Stimulated activated CD8-positive, alpha-beta memory T cell treated with anti-CD3 and anti-CD28 coated beads, Interleukin-4, amount 100 ng/mL, for 1 hour (primary cell): Measurements from ENCODE around the gene SERPIND1.
"Not testable (repeated sequence)": the region's sequence is repeated elsewhere in the genome, so short reads cannot be mapped to it uniquely, and the experiment has no call there.

Experiments used
- DNase-seq, 2 donors: peaks; one replicate each; pipeline ENCODE4 v3.0.0-alpha.2; 2020; ENCODE audit warnings: low read depth in 2 of 2, low spot score in 1 of 2

The SERPIND1 gene, protein sequence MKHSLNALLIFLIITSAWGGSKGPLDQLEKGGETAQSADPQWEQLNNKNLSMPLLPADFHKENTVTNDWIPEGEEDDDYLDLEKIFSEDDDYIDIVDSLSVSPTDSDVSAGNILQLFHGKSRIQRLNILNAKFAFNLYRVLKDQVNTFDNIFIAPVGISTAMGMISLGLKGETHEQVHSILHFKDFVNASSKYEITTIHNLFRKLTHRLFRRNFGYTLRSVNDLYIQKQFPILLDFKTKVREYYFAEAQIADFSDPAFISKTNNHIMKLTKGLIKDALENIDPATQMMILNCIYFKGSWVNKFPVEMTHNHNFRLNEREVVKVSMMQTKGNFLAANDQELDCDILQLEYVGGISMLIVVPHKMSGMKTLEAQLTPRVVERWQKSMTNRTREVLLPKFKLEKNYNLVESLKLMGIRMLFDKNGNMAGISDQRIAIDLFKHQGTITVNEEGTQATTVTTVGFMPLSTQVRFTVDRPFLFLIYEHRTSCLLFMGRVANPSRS

DNA sequence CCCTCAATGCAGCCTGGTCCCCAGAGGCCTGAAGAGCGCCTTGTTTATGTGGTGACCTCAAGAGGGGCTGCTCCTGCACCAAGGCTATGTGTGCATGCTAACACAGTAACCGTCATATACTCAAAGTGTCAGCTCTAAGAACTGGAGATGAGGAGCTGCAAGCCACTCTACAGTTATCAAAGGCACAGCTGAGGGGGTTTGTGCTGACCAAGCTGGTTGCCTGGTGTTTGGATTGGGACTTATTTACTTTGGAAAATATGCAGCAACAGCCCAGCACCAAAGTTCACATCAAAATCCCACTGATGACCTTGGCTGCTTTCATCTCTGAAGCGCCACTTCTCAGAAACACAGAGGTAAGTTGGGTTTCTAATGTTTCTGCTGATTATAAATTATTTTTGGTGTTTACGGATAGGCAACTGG lies at the start of gene SERPIND1:
TSS of gene SERPIND1 (plus strand) at position 321 of the 420 bp plus-strand sequence. CDS start 5,200 bp downstream, outside the sequence.
- DNase-seq = no peak

DNA sequence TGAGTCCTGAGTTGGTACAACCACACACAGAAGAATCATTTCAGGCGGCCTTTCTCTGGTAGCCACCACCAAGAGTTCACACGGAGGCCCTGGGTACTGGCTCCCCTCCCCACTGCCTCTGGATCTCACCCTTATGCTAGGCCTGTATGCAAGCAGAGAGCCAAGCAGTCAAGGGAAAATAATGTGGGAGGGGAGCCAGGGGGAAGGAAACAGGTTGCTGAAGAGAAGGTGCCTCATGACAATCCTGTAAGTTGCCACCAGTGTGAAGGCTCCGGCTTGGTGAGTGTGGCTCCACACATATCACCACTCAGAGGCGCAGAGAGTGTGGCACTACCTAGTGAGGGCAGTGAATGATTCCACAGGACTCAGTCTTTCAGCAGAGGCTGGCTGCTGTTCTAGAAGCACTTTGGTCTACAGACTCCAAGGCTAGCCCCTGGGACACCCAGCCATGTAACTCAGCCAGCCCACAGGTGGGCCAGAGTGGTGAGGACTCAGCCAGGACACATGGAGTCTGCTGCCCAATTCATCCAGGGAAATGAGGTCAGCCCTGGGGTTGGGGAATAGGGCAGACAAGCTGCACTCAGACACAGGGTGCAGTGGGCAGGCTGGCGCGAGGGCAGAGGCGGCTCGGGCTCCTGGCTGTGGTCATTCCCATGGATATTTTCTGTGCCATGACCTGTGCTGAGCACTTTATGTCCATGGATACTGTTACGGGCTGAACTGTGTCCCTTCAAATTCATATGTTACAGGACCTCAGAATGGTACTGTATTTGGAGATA lies 49.0 kb upstream of the SERPIND1 start:
- DNase-seq = no peak

DNA sequence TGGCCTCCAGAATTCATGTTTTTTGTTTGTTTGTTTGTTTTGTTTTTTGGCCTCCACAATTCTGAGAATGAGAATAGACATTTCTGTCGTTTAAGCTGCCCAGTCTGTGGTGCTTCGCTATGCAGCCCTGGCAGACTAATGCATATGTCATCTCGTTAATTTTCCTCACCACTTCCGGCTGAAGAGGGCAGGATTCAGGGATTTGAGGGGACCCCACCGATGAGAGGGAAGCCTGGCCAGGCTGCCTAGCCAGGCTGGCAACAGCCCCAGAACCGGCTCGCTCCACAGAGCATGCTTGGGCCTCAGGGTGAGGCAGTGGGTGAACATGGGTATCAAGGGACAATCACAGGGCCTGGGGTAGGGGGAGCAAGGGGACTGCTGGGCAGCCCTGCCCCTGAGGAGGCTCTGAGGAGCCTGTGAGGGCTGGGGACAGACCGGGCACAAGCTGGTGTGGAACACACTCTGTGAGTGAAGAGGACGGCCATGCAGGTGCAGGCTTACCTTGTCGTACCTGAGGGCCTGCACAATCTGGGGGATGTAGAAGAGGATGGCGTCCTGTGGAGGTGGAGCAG lies 47.8 kb upstream of the SERPIND1 start:
- no peak for DNase-seq

DNA sequence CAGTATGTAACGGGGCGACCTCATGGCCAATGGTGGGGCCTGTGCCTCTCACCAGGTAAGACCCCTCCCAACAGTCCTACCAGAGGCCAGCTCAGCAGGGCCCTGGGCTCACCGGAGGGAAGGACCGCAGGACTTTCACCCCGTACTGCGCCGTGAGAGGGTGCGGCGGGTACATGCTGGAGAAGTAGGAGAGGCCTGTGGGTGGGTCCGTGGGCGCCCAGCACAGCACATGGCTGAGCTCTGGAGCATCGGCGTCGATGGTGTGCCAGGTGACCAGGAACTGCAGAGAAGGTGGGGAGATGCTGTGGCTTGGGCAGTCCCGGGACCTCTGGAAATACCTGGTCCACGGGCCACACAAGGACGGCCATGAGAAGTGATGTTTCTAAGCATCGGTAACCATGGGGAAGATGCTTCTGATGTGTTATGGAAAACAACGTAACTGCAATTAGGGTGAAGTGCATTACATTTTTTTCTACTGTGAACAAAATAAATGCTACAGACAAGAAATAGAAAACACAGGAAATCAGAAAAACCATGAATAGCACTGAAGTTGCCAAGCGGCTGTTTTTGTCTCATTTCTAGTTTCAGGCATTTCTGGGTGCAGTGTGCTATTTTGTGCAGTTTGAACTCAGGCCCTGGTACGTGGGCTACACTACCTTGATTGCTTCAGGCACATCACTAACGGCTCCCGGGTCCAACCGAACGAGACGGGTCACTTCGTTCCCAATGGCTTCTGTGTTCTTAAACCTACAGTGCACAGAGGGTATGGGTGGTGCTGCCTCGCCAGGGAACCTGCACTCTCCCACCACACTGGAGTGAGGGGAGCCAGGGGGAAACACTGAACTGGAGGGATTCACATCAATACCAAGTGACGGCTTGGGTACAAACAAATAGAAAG lies 46.5 kb upstream of the SERPIND1 start:
- no peak for DNase-seq

DNA sequence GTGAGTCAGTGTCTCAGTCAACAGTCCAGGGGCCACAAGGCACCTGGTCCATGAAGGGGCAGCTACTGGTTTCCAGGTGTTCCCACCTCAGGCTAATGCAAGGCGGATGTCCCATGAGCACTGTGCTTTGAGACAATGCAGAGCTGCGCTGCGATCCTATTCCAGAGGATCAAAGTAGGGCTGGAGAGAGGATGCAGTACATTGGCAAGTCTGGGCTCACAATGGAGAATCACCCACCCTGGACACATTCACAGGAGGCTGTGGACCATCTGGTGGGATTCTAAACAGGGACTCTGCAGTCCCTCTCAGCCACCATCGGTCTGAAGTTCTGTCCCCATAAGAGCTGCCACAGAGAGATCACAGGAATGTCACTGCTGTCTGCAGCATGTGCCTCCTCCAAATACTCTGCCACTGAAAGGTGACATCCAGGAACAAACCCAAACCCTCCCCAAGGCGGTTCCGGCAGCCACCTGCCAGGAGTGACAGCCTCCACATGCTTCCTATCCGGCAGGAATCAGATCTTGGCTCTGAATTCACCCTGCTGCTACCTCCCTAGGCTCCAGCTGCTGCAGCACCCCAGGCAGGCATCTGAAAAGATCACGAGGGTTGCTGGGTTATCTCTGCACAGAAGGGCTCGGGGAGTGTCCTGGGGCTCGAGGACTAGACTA lies 45.3 kb upstream of the SERPIND1 start:
- no peak for DNase-seq

DNA sequence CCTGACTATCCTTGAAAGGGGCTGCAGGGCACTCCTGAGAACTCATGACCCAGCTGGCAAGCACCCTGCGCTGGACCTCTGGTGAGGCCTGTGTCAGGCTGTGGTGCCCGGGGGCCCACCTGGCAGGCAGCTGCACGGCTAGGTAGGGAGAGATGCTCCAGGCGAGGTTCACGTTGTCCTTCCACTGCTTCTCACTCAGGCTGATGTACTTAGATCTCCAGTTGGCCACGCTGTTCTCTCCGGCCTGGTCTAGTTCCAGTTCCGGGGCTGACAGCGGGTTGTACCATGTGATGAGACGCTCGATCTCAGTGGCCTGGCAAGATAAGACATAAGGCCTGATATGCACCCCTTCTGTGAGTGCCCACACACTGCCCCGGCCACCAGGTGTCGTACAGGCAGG lies 44.7 kb upstream of the SERPIND1 start:
- no peak for DNase-seq

DNA sequence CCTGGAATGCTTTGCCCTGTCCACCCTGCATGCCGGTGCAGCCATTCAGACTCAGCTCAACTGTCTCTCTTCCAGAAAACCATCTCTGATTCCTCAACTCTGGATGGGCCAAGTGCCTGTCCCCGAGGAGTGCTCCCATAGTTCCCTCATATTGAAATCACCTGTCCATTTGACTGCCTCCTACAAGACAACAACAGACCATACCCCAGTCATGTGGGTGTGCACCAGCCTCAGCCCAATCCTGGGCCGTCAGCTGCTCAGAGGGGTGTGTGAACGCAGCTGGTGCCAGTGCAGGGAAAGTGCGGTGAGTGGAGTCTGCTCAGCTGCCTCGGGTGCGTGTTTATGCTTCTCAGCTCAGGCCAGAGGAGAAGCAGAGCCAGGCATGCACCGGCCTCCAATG lies 41.5 kb upstream of the SERPIND1 start:
- DNase-seq = not testable (repeated sequence)

DNA sequence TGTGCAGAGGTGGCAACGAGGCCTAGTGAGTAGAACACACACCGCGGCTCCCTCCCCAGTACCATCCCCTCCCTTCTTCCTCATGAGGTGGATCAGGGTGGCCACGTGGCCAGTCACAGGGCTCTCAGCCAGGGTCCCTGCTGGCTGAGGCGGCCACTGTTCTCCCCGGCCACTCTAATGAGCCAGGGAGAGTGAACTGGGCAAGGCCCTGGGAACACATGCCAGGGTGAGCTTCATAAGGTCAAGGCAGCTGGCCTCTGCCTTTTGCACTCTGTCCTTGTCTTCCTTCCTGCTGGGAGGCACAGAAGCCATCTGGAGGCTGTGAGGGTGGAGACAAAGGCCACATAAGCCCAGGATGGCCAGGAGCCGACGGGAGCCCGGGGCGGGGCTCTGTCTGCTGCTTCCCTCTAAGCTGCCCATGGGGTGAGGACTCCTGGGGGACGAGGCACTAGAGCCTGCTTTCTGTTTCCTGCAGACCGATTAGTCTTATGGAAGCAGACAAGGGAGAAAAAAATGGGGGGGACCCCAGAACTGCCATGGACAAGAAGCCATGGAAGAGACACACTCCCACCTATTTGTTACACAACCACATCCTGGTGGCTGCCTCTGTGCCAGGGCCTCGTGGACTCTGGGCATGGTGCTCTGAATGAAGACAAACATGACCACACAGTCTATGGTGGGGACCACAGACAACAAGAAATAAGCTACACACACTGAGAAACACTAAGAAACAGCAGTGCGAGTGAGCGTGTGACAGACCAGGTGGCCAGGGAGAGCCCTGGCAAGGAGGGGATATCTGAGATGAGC lies 38.4 kb upstream of the SERPIND1 start:
- DNase-seq = not testable (repeated sequence)

DNA sequence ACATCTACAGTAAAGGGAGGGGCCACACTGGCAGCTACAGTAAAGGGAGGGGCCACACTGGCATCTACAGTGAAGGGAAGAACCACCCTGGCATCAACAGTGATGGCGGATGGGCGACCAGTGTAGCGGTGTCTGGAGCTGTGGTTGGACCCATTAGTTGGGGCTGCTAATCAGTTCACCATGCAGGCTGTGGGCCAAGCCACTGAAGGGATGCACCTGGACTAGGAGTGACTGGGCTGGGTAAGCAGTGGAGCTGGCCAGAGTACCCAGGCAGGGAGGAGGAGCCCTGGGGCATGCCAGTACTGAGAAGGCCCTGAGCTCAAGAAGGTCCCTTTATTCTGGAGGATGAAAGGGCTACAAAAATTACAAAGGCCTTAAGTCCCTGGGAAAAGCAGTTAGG lies 37.0 kb upstream of the SERPIND1 start:
- DNase-seq = not testable (repeated sequence)

DNA sequence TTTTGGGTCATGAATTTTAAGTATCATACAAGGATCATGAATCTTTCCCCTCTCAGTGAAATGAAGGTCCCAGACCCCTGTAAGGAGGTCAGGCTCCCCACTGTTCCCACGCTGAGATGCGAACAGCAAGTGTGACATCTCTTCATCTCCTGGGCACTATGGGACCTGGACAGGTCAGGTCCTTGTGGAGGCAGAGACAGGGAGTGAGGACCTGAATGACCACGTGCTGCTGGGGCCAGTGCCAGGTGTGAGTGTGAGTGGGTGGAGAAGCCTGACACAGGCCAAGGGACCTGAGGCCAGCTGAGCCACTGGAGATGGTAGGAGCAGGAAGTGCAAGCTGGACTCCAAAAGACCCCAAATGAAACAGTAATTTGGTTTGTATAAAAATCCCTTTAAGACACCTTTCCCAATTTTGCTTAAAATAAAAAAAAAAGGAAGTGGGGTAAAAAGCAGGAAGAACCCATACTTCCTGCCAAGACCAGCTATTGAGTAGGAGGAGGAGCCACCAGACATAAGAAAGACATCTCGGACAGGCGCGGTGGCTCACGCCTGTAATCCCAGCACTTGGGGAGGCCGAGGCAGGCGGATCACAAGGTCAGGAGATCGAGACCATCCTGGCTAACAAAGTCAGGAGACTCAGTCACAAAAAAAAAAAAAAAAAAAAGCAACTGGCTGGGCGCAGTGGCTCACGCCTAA lies 35.4 kb upstream of the SERPIND1 start:
- no peak for DNase-seq

DNA sequence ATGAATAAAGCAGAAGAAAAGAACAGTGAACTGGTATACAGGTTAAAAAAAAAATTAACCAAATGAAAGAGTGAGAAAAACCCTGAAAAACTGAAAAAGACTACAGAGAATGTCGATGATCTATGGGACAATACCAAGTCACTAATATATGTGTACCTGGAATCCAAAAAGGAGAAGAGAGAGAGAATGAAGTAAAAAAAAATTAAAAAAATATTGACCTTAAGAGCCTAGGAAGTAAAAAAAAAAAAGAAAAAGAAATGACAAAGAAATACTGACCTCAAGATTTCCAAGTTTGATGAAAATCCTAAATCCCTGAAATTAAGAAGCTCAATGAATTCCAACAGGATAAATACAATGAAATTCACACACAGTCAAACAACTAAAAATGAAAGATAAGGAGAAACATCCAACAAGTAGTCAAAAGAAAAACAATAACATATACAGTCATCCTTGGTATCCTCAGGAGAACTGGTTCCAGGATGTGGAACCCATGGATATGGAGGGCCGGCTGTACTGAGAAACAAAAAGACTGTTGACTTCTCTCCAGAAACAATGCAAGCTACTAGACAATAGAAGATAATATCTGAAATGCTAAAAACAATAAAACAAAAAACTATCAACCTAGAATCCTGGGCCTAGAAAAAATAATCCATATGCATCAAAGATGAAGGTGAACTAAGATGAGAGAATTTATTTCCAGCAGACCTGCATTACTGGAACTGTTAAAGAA lies 33.5 kb upstream of the SERPIND1 start:
- no peak for DNase-seq

DNA sequence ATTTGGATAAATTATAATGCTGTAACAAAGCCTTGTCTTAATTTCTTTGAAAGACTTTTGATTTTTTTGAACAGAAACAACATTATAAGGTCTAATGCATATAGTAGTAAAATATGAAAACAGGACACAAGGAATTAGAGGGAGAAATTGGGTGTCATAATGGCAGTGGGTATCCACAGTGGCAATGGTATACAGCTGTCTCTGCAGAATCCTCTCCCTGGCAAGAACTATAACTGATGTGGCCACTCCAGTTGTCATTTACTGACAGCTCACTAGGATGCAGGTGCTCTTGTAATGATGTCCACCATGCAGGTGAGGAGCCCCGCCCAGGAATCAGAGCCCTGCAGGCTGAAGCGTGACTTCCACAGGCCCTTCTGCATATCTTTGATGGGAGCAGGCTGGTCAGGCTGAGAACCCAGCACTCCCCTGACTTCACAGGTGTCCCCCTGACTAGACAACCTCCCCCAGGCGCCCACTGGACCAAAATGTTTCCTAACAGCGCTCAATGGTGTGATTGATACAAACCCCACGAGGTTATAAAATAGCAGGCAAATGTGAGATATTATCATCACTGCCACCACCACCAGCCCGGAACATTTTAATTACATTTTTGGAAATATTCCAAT lies 32.8 kb upstream of the SERPIND1 start:
- no peak for DNase-seq

DNA sequence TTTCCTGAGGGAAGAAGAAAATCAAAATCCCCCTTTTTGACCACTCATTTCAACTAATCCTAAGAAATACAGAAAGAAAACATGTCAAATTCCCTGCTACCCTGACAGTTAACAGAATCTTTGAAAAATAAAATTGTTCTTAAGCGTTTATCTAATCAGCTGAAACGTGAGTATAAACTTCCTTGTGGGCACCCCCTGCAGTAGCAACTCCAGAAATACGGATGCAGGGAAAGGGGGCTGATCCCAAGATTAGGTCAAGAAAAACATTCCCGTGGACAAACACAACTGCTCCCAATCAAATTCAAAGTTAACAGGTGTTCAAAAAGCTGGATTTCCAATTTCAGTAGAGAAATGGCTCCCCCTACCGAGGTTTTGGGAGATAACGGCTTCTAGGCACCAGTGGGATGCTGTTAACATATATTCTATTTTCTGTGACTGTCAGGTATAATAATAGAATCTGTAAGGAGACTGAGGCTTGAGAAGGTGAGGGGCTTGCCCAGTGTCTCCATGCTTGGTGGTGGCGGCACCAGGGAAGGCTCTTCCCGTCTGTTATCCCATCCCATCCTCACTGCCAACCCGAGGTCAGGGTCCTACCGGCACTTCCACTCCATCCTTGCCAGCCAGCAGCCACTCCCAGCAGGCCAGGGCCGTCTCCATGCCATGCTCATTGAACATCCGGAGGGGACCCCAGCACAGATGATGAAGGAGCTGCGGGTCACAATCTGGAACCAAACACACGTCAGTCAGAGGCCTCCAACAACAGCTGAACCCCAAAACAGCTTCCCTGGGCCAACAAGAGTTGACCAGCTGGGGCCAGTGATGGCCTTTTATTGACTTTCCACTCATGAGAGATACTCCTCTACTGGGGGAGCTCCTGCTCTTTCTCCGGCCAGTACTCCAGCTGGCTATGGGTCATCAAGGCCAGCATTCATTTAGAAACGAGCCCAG lies 32.0 kb upstream of the SERPIND1 start:
- DNase-seq = no peak

DNA sequence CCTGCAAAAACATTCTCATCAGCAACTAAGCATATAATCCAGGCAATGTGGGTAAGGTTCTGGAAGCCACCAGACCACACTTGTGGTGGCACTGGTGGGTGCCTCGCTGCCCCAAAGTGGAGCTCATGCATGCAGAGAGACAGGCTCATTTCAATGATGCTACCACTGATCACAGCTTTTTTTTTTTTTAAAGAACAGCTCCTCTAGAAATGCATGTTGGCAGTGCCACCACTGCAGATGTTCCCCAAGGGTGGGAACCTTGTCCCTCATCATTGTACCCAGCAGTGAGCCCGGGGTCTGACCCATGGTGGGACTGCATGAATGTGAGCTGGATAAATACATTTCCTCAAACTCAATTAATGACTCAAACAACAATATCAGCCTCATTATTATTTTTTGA lies 31.1 kb upstream of the SERPIND1 start:
- no peak for DNase-seq

DNA sequence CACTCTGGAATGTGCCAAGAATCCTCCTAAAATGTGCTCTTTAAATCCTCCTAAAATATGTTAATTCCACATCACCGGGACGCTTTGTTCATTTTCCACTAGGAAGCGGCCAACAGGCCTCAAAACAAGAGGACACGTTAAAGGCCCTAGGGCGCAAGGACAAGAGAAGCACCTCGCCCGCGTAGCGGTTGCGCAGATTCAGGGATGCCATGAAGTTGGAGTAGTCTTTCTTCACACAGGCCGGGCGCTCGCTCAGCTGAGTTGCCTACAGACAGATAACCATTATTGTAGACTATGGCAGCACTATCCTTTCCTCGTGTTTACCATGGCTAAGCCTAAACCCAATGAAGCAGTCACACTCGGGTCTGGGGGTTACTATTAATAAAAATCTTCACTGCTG lies 29.5 kb upstream of the SERPIND1 start:
- no peak for DNase-seq

DNA sequence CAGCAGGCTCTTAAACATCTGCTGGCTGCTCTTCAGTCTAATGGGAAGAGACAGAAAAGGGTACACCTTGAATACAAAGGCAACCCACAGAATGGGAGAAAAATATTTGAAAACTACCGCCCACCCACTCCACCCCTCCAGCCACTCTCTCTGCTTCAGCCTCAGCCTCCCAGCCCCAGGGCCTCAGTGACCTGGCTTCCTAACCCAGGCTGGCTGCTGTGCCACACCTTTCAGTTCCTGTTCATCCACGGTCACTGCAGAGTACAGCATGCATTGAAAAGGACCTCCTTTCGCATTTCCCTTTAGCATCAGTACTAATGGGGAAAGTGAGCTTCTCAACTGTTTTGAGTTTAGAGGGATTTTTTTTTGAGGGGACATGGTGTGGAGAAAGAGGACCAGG lies 28.8 kb upstream of the SERPIND1 start:
- DNase-seq = no peak
